HepG2 (cell line): Measurements from ENCODE around the gene LDHB. TPM values are rescaled to one million over a fixed set of nuclear protein-coding genes. Genes with fewer than 3 reads are reported as not detected.
A peak's percentile ranks its signal among the peaks of the same experiment; 100 is the strongest.

Source experiments
- ATAC-seq: fragments of 200-7000 bp; cut with Tn5 transposase; 3 replicates; pipeline ENCODE4 v1.9.1; 2020; ENCODE audit warnings: mild to moderate bottlenecking, moderate library complexity
- BruUV-seq: library from RNA; stranded (reverse); fragments of 400-500 nt; replicated peaks from 2 replicates; lab custom pipeline; 2021; lab: Mats Ljungman, UMichigan
- CTCF ChIA-PET: fragments of 300-600 bp; formaldehyde crosslinking; extraction: SDS; loops from one replicate; lab custom pipeline; 2021; ENCODE audit warnings: low total read pairs, inconsistent platforms, low intra/inter-chr PET ratio; lab: Yijun Ruan, JAX
- POLR2A ChIA-PET: fragments of 350-600 bp; sonication (Branson Sonifier 250); formaldehyde crosslinking; loops from one replicate; lab custom pipeline; 2020; ENCODE audit warnings: antibody characterized with exemption, inconsistent platforms; lab: Yijun Ruan, JAX
- DNase-seq: peaks from one replicate; pipeline ENCODE4 v3.0.0-alpha.2; 2015; ENCODE audit warnings: low spot score
- FAIRE-seq: peaks from 3 replicates; lab custom pipeline; 2011; peaks lifted over from hg19 to GRCh38; lab: Jason Lieb, UNC
- H2AFZ ChIP-seq: one replicate; pipeline ENCODE4 v1.6.1; 2011; ENCODE audit warnings: low read length, inconsistent platforms
- H3K27ac ChIP-seq: fragments of 300-600 bp; 3 replicates; pipeline ENCODE4 v1.8.0; 2011; ENCODE audit warnings: mixed run types, mild to moderate bottlenecking, mixed read lengths, low read length, inconsistent platforms; ENCODE audit not compliant: insufficient read depth; ENCODE audit errors: extremely low read length
- H3K27me3 ChIP-seq, 2 experiments: fragments of 200-600 bp in 1 of 2; 2 replicates in 1 of 2; 3 replicates in 1 of 2; pipeline versions ENCODE4 v1.6.0 to v1.8.0; 2011; ENCODE audit warnings: low read length in 2 of 2, mild to moderate bottlenecking in 2 of 2, moderate library complexity in 2 of 2, inconsistent platforms in 1 of 2; ENCODE audit not compliant: insufficient read depth in 2 of 2, control insufficient read depth in 1 of 2
- H3K36me3 ChIP-seq, 2 experiments: fragments of 200-600 bp in 1 of 2; replicated peaks in 1 of 2; 2 replicates in 1 of 2; 3 replicates in 1 of 2; pipeline versions ENCODE4 v1.5.1 to v1.8.0; 2011; ENCODE audit warnings: low read length in 2 of 2, inconsistent platforms in 1 of 2; ENCODE audit not compliant: insufficient read depth in 2 of 2, control insufficient read depth in 1 of 2
- H3K4me1 ChIP-seq: 2 replicates; pipeline ENCODE4 v1.5.1; 2012; ENCODE audit warnings: low read length, inconsistent platforms; ENCODE audit not compliant: insufficient read depth
- H3K4me2 ChIP-seq: 2 replicates; pipeline ENCODE4 v1.6.0; 2011; ENCODE audit warnings: low read depth, low read length, inconsistent platforms
- H3K4me3 ChIP-seq, 3 experiments: fragments of 200-600 bp in 1 of 3; sonication (generic), shearing (Covaris generic) in 1 of 3; replicated peaks in 1 of 3; 2 replicates each; pipeline ENCODE4 v1.5.1; 2011 to 2016; ENCODE audit warnings: low read length in 3 of 3, inconsistent platforms in 2 of 3, low read depth in 2 of 3, mild to moderate bottlenecking in 2 of 3, control low read depth in 1 of 3, mixed read lengths in 1 of 3; ENCODE audit not compliant: insufficient read depth in 1 of 3
- H3K79me2 ChIP-seq: one replicate; pipeline ENCODE4 v1.6.1; 2011; ENCODE audit warnings: low read length, inconsistent platforms; ENCODE audit not compliant: insufficient read depth
- H3K9ac ChIP-seq: 2 replicates; pipeline ENCODE4 v1.6.0; 2011; ENCODE audit warnings: mild to moderate bottlenecking, low read depth, low read length, inconsistent platforms; ENCODE audit not compliant: insufficient read depth
- H3K9me3 ChIP-seq: 2 replicates; pipeline ENCODE4 v1.5.1; 2012; ENCODE audit warnings: mild to moderate bottlenecking, low read length
- H4K20me1 ChIP-seq: 2 replicates; pipeline ENCODE4 v1.6.0; 2011; ENCODE audit warnings: inconsistent platforms, mild to moderate bottlenecking, low read length, moderate library complexity; ENCODE audit not compliant: insufficient read depth
- BATF2 ChIP-seq: sonication (generic); formaldehyde crosslinking; IDR thresholded peaks from 2 replicates; pipeline ENCODE4 v1.8.0; 2022; ENCODE audit warnings: mild to moderate bottlenecking, missing genetic modification reagents, moderate library complexity
- CENPX ChIP-seq: sonication (generic); formaldehyde crosslinking; IDR thresholded peaks from 2 replicates; pipeline ENCODE4 v1.9.0; 2021; ENCODE audit warnings: mild to moderate bottlenecking, missing genetic modification reagents, moderate library complexity
- HOXA9 ChIP-seq: sonication (generic); formaldehyde crosslinking; IDR thresholded peaks from 2 replicates; pipeline ENCODE4 v1.8.1; 2022; ENCODE audit warnings: missing genetic modification reagents, mild to moderate bottlenecking, moderate library complexity, borderline replicate concordance
- KAT8 ChIP-seq: IDR thresholded peaks from 2 replicates; pipeline ENCODE4 v1.6.1; 2016; ENCODE audit warnings: missing genetic modification reagents, missing compliant biosample characterization
- PAF1 ChIP-seq: IDR thresholded peaks from 2 replicates; pipeline ENCODE4 v1.6.1; 2016; ENCODE audit warnings: missing genetic modification reagents, missing compliant biosample characterization
- POLR2AphosphoS5 ChIP-seq: IDR thresholded peaks from 2 replicates; pipeline ENCODE4 v1.6.1; 2012; ENCODE audit warnings: low read depth, low read length
- RFXANK ChIP-seq: IDR thresholded peaks from 2 replicates; pipeline ENCODE4 v1.6.1; 2016
- SATB2 ChIP-seq: sonication (generic); formaldehyde crosslinking; IDR thresholded peaks from 2 replicates; pipeline ENCODE4 v1.5.0; 2020; ENCODE audit warnings: missing genetic modification reagents
- STAG1 ChIP-seq: sonication (generic); formaldehyde crosslinking; IDR thresholded peaks from 2 replicates; pipeline ENCODE4 v1.4.0; 2020; ENCODE audit warnings: missing genetic modification reagents
- TBP ChIP-seq: sonication (generic); formaldehyde crosslinking; IDR thresholded peaks from 2 replicates; pipeline ENCODE4 v1.5.0; 2020; ENCODE audit warnings: missing genetic modification reagents
- TCF12 ChIP-seq, 2 experiments: fragments of 450-650 bp in 1 of 2; sonication (generic) in 1 of 2; formaldehyde crosslinking in 1 of 2; IDR thresholded peaks; 2 replicates each; pipeline versions ENCODE4 v1.6.1 to v1.8.0; 2017 to 2022; ENCODE audit warnings: antibody characterized with exemption in 1 of 2, mild to moderate bottlenecking in 1 of 2, missing genetic modification reagents in 1 of 2, moderate library complexity in 1 of 2
- ZFX ChIP-seq: sonication (generic); formaldehyde crosslinking; IDR thresholded peaks from 2 replicates; pipeline ENCODE4 v1.4.0; 2020; ENCODE audit warnings: mild to moderate bottlenecking, low read depth, missing genetic modification reagents, moderate library complexity
- ZMAT3 ChIP-seq: sonication (generic); formaldehyde crosslinking; conservative IDR thresholded peaks from 2 replicates; pipeline ENCODE4 v1.7.0; 2021; ENCODE audit warnings: missing genetic modification reagents
- ZNF142 ChIP-seq: sonication (generic); formaldehyde crosslinking; IDR thresholded peaks from 2 replicates; pipeline ENCODE4 v1.4.0; 2020; ENCODE audit warnings: missing genetic modification reagents
- ZNF335 ChIP-seq: sonication (generic); formaldehyde crosslinking; IDR thresholded peaks from 2 replicates; pipeline ENCODE4 v1.4.0; 2020; ENCODE audit warnings: missing genetic modification reagents
- ZNF775 ChIP-seq: sonication (generic); formaldehyde crosslinking; IDR thresholded peaks from 2 replicates; pipeline ENCODE4 v1.4.0; 2020; ENCODE audit warnings: missing genetic modification reagents, mild to moderate bottlenecking, moderate library complexity, borderline replicate concordance
- WGBS: methylation state at CpG from one replicate; pipeline ENCODE4 v1.1.6; 2017; ENCODE audit warnings: low lambda C conversion rate; 5-methylcytosine and 5-hydroxymethylcytosine counted together
- in situ Hi-C: cut with HindIII; loops from 2 replicates; pipeline ENCODE4 v1.10.0; 2017; ENCODE audit warnings: low pct_unique_long_range_greater_than_20kb; ENCODE audit not compliant: extremely low pct_ligation_motif_present
- intact Hi-C: fragments of 100-400 bp; cut with micrococcal nuclease; formaldehyde crosslinking; loops from one replicate; pipeline ENCODE4 v1.10.0; 2022; ENCODE audit not compliant: unreplicated experiment
- polyA plus RNA-seq, 8 experiments: library from polyadenylated mRNA; depleted of rRNA in 3 of 8; stranded (reverse) in 7 of 8; unstranded in 1 of 8; fragments of >200 nt; fragmentation: Illumina TruSeq in 4 of 8; extraction: Trizol in 4 of 8; gene quantifications; 2 replicates each; pipeline versions ENCODE4 v1.2.1 to v1.2.3, GENCODE V29; 2011 to 2016; ENCODE audit warnings: low read depth in 4 of 8, missing spikeins in 1 of 8, mixed read lengths in 1 of 8; ENCODE audit not compliant: insufficient read depth in 1 of 8
- total RNA-seq, 5 experiments: library from RNA; depleted of rRNA; stranded (reverse); fragments of >200 nt; fragmentation: Illumina TruSeq; extraction: Trizol; gene quantifications; 2 replicates each; pipeline ENCODE4 v1.2.3, GENCODE V29; 2016; ENCODE audit warnings: low read depth in 1 of 5
- TF ChIP-seq, protein P1 (sequence below): sonication (generic); formaldehyde crosslinking; IDR thresholded peaks from 2 replicates; pipeline ENCODE4 v1.4.0; 2020; ENCODE audit warnings: missing genetic modification reagents, borderline replicate concordance

Gene LDHB
- total and polyA plus RNA-seq, 2 of the 13 experiments (the other 11 are each of a cell fraction or from before 2014, with no cell fraction given), result 0.08 TPM; not detected in 1

DNA sequence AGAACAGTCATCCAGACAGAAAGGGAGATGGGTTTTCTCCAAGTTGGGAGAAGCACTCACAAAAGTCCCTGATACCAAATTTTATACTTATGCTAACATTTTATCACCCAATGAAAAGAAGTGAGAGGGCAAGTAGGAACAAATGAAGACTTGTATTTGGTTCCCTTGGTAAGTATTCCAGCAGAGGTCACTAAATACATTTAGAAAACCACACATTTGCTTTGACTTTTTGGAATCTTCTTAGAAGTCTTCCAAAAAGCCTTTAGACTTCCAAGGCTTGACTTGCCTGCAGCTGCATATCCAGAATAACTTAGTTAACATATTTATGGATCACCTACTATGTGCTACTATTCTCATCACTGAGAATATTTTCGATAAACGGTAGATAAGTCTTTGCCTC, 49.9 kb downstream of the LDHB start (continued):
- peak; percentile 41; the same call in 1 of the 2 replicates for TF ChIP-seq STAG1 (CRISPR knock-in tag)
- no peak for TF ChIP-seq SATB2 (CRISPR knock-in tag)
- no peak for TF ChIP-seq HOXA9 (CRISPR knock-in tag)
- TF ChIP-seq RFXANK, result no peak
- TF ChIP-seq KAT8 (CRISPR knock-in tag), result no peak

DNA sequence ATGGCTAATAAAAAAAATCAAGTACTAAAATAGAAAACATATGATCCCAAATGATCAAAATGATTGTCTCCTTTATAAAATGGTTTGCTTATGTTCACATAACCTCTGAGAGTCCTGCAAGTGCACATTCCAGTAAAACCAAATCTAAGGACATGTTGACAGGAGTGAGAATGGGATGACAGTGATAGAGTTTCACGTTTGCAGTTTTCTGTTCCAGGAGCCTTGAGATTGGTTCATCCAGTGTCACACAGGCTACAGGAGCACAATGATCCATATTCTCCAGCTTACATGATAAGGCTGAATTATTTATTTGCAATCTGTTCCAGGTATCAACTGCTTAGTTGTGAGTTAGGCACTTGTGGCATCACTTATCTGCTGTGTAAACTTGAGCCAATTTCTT, 51.5 kb downstream of the LDHB start:
- Histone ChIP-seq H3K4me2 (no peak overlapping the region), H3K27ac (no peak overlapping the region), H3K4me3 (no peak overlapping the region), H3K27me3 (no peaks in the 10 kb centered on the region), H2AFZ (no peak overlapping the region), H3K9ac (no peak overlapping the region), H3K4me1 (no peaks in the 10 kb centered on the region), H3K79me2 (no peaks in the 10 kb centered on the region), H3K36me3 (no peaks in the 10 kb centered on the region), H3K9me3 (no peaks in the 10 kb centered on the region), H4K20me1 (no peaks in the 10 kb centered on the region; the same call in 1 of the 2 replicates)
- no peak for TF ChIP-seq PAF1 (CRISPR knock-in tag)
- TF ChIP-seq CENPX, result no peak
- TF ChIP-seq BATF2, result no peak
- TF ChIP-seq, protein P1, sequence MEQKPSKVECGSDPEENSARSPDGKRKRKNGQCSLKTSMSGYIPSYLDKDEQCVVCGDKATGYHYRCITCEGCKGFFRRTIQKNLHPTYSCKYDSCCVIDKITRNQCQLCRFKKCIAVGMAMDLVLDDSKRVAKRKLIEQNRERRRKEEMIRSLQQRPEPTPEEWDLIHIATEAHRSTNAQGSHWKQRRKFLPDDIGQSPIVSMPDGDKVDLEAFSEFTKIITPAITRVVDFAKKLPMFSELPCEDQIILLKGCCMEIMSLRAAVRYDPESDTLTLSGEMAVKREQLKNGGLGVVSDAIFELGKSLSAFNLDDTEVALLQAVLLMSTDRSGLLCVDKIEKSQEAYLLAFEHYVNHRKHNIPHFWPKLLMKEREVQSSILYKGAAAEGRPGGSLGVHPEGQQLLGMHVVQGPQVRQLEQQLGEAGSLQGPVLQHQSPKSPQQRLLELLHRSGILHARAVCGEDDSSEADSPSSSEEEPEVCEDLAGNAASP (CRISPR knock-in tag), result no peak
- no peak for TF ChIP-seq ZNF335
- TF ChIP-seq ZFX, result no peak
- no peak for TF ChIP-seq ZMAT3 (CRISPR knock-in tag)
- no peak for TF ChIP-seq TCF12 (IDR thresholded peaks at IDR 0.05)
- TF ChIP-seq TCF12 (CRISPR knock-in tag; IDR thresholded peaks at IDR 0.05), result no peak
- no peak for TF ChIP-seq ZNF142 (CRISPR knock-in tag)
- no peak for TF ChIP-seq POLR2AphosphoS5
- no peak for TF ChIP-seq ZNF775 (CRISPR knock-in tag)
- TF ChIP-seq TBP (CRISPR knock-in tag), result no peak
- ATAC-seq (no peak), FAIRE-seq (no peak), DNase-seq (no peak)
- 0% methylated on average over 1 of the region's 1 CpG for WGBS
- in situ Hi-C loops (no loop called here), intact Hi-C loops (no loop called here)
- no TSS peak for BruUV-seq
- POLR2A ChIA-PET, result no interaction called here
- CTCF ChIA-PET, result no interaction called here
